CD4-positive, alpha-beta T cell treated with Interleukin-17A for 1 hour (primary cell): ENCODE measurements around the gene RYR2.
"Not testable (repeated sequence)": the region's sequence is repeated elsewhere in the genome, so short reads cannot be mapped to it uniquely, and the experiment has no call there.

Experiments used
- DNase-seq: peaks from one replicate; pipeline ENCODE4 v3.0.0-alpha.2; 2020

RYR2 gene

GRCh38 chr1:237091691-237092090, 49.7 kb downstream of the RYR2 start:
- DNase-seq = no peak

- DNase-seq = no peak
These were observed 51.7 kb downstream of the RYR2 start for GRCh38 chr1:237093691-237094090.

DNA sequence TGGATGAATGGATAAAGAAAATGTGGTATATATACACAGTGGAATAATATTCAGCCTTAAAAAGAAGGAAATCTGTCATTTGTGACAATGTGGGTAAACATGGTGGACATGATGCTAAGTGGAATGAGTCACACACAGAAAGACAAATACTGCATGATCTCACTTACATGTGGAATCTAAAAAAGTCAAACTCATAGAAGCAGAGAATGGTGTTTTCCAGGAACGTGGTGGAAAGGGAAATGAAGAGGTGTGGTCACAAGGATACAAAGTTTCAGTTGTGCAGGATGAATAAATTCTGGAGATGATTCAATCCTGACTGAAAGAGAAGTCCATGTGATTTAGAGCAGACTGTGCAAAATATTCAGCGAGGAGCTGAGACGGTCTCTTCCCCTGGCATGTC, 56.6 kb downstream of the RYR2 start:
- DNase-seq = no peak

GRCh38 chr1:237103021-237103420, 61.0 kb downstream of the RYR2 start:
- DNase-seq = no peak

- DNase-seq = no peak
These were observed 62.1 kb downstream of the RYR2 start for GRCh38 chr1:237104096-237104495.

DNA sequence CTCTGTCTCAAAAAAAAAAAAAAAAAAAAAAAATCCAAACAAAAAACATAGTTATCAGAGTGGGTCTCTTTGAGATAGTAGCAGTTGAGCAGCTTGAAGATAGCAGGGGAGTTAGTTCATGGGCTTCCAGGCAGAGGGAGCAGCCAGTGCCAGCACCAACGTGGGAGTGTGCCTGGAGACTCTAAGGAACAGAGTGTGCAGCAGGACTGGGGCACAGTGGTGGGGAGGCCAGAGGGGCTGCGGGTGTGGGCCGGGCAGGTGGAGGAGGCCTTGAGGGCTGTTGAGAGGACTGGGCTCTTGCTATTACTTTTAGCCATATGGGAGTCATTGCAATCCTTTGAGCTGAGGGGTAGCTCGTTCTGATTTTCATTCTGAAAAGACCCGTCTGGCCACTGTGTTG, 63.8 kb downstream of the RYR2 start:
- DNase-seq = no peak

DNA sequence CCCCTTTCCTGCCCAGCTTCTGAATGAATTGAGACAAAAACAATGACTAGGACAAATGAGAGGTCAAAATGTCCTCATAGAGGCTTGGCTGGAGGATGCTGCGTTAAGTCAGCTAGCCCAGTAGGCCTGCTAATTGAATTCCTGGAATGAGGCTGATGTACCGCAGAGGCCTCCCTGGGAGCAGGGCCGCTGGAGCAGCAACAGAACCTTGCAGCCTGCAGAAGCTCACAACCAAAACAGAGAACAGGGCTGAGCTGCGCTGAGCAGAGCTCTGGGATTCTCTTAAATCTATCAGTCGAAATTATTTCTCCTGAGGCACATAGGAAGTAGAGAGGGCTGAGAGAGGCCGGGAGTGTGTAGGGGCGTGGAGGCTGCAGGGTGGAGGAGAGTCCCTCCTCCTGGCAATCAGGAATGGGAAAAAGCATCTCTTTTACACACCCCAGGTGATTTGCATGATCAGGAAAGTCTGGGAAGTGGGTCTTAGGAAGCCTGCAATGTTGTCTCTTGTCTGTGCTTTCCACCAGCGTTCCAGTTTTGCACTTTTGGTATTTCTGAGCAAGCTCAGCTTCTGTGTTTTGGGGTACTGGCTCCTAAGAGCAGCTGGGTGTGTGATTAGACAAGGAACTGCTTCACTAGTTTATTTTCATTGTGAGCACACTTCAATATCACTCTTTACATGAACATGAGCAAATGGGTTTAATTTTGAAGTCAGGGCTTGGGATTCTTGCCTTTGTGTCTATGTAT, 66.5 kb downstream of the RYR2 start:
- no peak for DNase-seq

DNA sequence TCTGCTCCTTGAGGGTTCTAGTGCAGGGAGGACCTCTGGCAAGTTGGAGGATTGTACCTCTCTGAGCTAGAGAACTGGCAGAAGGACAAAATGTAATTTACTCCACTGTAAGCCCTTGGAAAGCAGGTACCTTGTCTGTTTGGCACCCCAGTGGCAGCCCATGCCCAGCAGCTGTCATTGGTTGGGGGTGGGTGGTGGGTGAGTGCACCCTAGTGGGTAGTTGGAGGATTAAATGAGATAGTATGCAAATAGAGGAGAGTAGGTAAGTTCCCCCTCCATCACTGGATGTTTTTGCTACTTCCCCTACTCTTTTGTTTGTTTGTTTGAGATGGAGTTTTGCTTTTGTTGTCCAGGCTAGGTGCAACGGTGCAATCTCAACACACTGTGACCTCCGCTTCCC, 69.8 kb downstream of the RYR2 start:
- no peak for DNase-seq

GRCh38 chr1:237112663-237113062, 70.7 kb downstream of the RYR2 start:
- no peak for DNase-seq

DNA sequence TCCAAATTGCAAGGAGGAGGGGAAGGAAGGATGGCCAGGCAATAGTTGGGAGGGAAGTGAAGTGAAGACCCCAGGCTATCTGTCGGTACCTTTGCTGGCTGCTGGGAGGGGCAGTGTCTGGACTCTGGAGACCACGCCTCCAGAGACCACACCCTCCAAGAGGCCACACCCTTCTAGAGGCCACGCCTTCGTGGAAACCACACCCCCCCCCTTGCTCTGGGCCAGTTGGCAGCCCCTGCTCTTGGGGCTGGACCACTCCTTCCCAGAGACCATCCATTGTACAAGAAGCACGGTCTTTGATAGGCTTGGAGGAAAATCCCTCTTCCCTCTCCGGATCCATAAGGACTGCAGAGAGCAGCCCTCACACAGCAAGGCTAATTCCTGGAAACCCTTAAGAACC, 73.1 kb downstream of the RYR2 start:
- no peak for DNase-seq

DNA sequence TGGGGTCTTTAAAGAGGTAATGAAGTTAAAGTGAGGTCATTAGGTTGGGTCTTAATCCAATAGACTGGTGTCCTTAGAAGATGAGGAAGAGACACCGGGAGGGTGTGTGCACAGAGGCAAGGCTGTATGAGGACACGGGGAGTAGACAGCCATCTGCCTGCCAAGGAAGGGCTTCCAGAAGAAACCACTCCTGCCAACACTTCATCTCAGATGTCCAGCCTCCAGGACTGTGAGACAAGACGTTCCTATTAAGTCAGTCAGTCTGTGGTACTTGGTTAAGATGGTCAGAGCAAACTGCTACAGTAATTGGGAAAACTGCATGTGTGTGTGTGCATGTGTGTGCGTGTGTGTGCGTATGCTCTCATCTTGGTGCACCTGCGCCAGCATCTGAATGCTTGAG, 77.1 kb downstream of the RYR2 start:
- DNase-seq = no peak

GRCh38 chr1:237120683-237121082, 78.7 kb downstream of the RYR2 start:
- no peak for DNase-seq

DNA sequence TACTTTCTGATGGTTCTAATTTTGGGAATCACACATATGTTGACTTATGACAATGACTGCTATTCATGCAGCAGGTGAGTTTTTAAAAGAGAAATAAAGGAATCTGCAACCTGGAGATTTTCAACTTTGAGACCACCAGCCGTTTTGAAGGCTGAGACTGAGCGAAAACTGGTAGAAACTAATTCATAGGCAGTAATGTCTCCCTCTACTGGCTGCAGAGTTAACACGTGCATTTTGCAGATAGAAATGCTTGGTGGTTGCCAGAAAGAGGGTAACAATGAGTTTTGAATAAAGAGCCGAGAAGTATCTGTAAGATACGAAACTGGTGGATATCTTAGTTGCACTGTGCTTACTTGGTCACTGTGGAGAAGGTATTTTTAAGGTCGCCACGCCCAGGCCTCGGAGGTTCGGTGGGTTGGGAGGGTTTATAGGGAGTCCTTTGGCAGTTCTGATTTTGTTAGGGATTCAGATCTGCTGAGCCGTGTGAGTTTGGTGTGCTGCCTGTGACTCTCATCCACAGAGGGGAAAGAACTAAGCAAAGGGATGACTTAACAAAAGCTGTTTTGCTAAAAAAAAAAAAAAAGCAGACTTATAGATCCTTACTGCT, 83.0 kb downstream of the RYR2 start:
- DNase-seq = no peak

DNA sequence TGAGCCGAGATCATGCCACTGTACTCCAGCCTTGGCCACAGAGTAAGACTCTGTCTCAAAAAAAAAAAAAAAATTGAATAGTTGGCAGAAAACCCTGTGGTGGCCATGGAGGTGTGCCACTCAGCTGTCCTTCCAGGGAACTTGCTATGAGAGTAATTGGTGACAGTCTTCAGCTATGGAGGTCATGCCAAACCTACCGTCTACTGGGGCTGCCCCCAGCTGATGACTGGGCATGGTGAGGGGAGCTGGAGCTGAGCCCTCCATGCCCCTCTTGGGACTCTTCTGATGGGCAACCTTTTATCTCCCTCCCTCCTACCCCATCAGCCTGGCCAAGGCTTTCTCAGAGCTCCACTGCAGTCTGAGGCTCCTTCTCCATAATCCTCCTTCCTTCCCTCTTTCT, 84.2 kb downstream of the RYR2 start:
- DNase-seq = no peak

DNA sequence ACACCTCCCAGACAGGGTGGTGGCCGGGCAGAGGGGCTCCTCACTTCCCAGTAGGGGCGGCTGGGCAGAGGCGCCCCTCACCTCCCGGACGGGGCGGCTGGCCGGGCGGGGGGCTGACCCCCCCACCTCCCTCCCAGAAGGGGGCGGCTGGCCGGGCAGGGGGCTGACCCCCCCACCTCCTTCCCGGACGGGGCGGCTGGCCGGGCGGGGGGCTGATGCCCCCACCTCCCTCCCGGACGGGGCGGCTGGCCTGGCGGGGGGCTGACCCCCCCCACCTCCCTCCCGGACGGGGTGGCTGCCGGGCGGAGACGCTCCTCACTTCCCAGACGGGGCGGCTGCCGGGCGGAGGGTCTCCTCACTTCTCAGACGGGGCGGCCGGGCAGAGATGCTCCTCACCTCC, 85.3 kb downstream of the RYR2 start:
- DNase-seq = not testable (repeated sequence)

DNA sequence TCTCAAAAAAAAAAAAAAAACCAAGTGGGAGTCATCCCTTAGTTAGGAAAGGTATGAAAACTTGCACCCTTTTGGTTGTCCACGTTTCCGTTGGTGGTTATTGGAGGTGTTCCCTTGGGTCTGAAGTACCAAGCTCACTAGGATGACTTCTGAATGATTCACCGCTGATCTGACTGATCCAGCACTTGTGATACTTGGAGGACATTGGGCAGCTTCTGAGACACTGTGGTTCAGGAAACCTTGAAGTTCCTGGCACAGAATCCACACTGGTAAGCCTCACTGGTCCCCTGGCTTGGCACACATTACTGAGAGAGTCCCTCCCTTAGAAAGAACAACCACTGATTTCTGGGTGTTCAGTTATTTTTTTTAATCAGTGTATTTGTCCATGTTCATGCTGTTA, 91.9 kb downstream of the RYR2 start:
- no peak for DNase-seq

GRCh38 chr1:237134929-237135328, 92.9 kb downstream of the RYR2 start:
- DNase-seq = no peak

DNA sequence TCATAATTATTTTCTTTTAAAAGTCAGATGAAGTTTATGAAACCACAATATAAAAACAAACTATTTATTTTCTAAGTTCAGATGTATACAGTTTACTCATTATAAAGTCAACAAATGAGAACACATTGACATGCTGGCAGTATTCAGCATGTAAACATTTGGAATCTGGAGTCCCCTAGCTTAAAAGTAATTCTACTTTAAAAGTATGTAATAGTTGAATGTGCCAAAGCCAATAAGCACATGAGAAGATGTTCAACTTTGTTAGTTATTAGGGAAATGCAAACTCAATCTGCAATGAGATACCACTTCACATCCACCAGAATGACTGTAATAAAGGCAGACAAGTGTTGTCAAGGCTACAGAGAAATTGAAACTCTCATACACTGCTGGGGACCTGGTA, 96.6 kb downstream of the RYR2 start:
- DNase-seq = no peak

DNA sequence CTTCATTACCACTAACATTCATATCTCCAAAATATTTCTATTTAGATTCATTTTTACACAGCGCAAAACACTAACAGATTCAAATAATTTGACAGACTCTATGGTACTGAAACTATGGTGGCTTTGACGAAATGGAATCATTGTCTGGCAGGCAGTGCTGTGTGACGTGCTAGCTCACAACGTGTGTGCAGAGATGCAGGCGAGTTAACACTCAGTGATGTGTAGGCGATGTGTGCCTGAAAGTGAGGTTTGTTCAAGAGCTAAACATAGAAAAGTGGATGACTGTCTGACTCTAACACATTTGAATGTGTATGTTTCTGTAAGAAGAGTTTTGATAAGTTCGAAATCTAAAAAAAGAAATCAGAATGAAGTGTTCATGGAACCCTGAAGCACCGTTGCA, 97.7 kb downstream of the RYR2 start:
- DNase-seq = no peak

DNA sequence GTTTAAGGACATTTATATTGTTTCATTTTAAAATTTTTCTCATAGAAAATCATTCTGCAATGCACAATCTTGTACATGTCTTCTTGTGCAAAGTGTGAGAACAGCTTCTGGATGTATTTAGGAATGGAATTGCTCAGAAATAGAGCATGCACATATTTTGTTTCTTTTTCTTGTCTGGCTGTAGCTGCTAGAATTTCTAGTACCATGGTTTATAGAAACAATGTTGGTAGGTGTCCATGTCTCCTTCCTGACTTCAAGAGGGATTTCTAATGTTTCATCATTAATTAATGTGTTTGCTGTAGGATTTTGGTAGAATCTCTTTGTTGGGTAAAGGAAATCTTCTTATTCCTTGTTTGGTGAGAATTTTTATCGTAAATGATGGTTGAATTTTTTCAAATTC, 99.0 kb downstream of the RYR2 start:
- DNase-seq = no peak

DNA sequence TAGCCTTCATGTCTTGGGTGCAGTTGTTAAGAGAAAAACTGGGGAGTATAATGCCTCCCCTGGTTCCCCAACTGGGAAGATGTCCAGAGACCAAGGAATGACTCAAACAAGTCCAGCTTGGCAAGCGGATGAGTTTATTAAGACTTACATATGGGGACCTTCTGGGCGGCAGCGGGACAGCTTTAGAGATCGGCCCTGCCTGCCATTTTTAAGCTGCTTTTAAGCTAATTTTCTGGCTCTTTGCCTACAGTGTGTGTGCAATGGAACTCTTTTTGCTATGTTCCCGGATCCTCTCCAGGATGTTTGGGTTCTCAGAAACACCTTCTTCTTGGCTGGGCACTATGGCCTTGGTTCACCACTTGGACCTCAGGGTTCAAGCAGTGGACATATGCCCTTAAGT, 99.5 kb downstream of the RYR2 start:
- DNase-seq = no peak

- no peak for DNase-seq
These were observed 103.6 kb downstream of the RYR2 start for GRCh38 chr1:237145379-237146135.

DNA sequence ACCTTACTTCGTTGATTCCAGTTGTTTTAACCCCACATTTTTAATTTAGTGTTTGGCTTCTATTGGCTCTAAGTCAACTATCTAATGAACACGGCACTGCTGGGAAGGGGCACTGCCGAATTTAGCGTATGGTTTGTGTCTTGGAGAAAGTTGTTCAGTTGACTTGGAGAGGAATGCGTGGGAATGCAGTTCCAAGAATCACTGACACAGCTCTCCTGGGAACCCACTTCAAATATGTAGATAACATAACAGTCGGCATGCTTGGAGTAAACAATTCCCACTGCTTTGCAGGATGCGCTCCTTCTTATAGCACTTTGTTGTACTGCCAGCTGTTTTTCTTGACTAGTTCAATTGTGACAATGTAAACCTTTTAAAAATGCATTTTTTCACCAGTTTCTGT, 104.3 kb downstream of the RYR2 start:
- DNase-seq = no peak

DNA sequence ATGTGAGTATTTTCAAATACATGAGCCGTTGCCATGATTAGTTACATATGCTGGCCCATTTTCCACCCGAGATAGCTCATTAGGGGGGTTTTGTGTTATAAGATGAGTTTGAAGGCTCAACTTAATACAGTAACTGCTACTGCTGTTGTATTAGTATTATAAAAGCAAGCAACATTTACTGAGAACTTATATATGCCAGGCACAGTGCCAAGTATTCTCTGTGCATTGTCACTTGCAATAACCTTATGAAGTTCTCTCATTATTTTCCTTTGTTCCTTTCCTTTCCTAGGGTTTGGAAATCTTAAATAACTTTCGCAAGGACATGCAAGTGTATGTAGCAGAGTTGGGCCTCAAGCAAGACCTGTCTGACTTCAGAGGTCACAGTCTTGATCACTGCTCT, 107.9 kb downstream of the RYR2 start:
- no peak for DNase-seq
